B cell (primary cell): ENCODE measurements around the gene UPF3A. TPM values are rescaled to one million over a fixed set of nuclear protein-coding genes. Genes with fewer than 3 reads are reported as not detected.

ENCODE experiments used
- ATAC-seq: fragments of 200-7000 bp; cut with Tn5 transposase; one replicate; pipeline ENCODE4 v1.10.0; 2021; ENCODE audit warnings: low read depth, mild to moderate bottlenecking, moderate number of reproducible peaks, moderate library complexity
- CTCF ChIA-PET: fragments of 350-600 bp; sonication (Branson Sonifier 250); formaldehyde crosslinking; loops from one replicate; lab custom pipeline; 2021; ENCODE audit warnings: antibody characterized with exemption, inconsistent platforms; lab: Charles Lee
- POLR2A ChIA-PET: fragments of 350-600 bp; sonication (Branson Sonifier 250); formaldehyde crosslinking; loops from one replicate; lab custom pipeline; 2021; ENCODE audit warnings: antibody characterized with exemption; lab: Charles Lee
- DNase-seq: peaks from one replicate; pipeline ENCODE4 v3.0.0; 2013
- H2AFZ ChIP-seq: 2 replicates; pipeline ENCODE4 v1.6.1; 2012; ENCODE audit warnings: mild to moderate bottlenecking, low read depth, low read length; ENCODE audit not compliant: insufficient read depth, poor library complexity, severe bottlenecking
- H3K27ac ChIP-seq, 2 donors: 1 replicate in 1 of 2; 2 replicates in 1 of 2; pipeline ENCODE4 v1.5.1; 2012 to 2013; ENCODE audit warnings: low read length in 2 of 2, mild to moderate bottlenecking in 2 of 2, moderate library complexity in 1 of 2
- H3K27me3 ChIP-seq, 4 experiments: fragments of 200-600 bp in 1 of 4; sonication (generic) in 1 of 4; replicated peaks in 1 of 4; 1 replicate in 2 of 4; 2 replicates in 2 of 4; pipeline versions ENCODE4 v1.6.1 to v1.7.0; 2013 to 2016; ENCODE audit warnings: low read length in 3 of 4, mild to moderate bottlenecking in 2 of 4, mixed read lengths in 1 of 4, moderate library complexity in 1 of 4; ENCODE audit not compliant: insufficient read depth in 4 of 4, control insufficient read depth in 3 of 4; ENCODE audit errors: control extremely low read depth in 1 of 4
- H3K36me3 ChIP-seq, 2 experiments: replicated peaks in 1 of 2; 1 replicate in 1 of 2; 2 replicates in 1 of 2; pipeline versions ENCODE4 v1.6.1 to v1.7.1; 2013; ENCODE audit warnings: low read length in 1 of 2; ENCODE audit not compliant: insufficient read depth in 2 of 2, control insufficient read depth in 1 of 2; ENCODE audit errors: control extremely low read depth in 1 of 2, extremely low read depth in 1 of 2
- H3K4me1 ChIP-seq, 2 donors: fragments of 200-600 bp in 1 of 2; sonication (generic) in 1 of 2; 1 replicate in 1 of 2; 2 replicates in 1 of 2; pipeline versions ENCODE4 v1.5.1 to v1.6.1; 2013 to 2017; ENCODE audit warnings: low read length in 2 of 2; ENCODE audit not compliant: control insufficient read depth in 2 of 2, insufficient read depth in 2 of 2
- H3K4me2 ChIP-seq: replicated peaks from 2 replicates; pipeline ENCODE3; 2012; ENCODE audit warnings: mild to moderate bottlenecking, low read depth, low read length; ENCODE audit not compliant: poor library complexity, severe bottlenecking
- H3K4me3 ChIP-seq, 5 experiments: fragments of 200-600 bp in 1 of 5; sonication (generic) in 1 of 5; 1 replicate in 3 of 5; 2 replicates in 2 of 5; pipeline versions ENCODE4 v1.5.1 to v1.7.0; 2011 to 2016; ENCODE audit warnings: low read length in 4 of 5, mild to moderate bottlenecking in 4 of 5, low read depth in 2 of 5, control low read depth in 1 of 5, moderate library complexity in 1 of 5; ENCODE audit not compliant: insufficient read depth in 1 of 5; ENCODE audit errors: control extremely low read depth in 1 of 5, extremely low read depth in 1 of 5
- H3K79me2 ChIP-seq: fragments of 200-600 bp; sonication (generic); one replicate; pipeline ENCODE4 v1.6.0; 2016; ENCODE audit warnings: low read length; ENCODE audit not compliant: control insufficient read depth, insufficient read depth
- H3K9ac ChIP-seq: fragments of 200-600 bp; sonication (generic); 2 replicates; pipeline ENCODE4 v1.6.1; 2017; ENCODE audit warnings: mild to moderate bottlenecking, low read length, moderate library complexity
- H3K9me3 ChIP-seq, 3 donors: one replicate each; pipeline versions ENCODE4 v1.6.1 to v1.7.1; 2013; ENCODE audit warnings: low read length in 2 of 3; ENCODE audit not compliant: control insufficient read depth in 2 of 3, insufficient read depth in 1 of 3; ENCODE audit errors: control extremely low read depth in 1 of 3
- H4K20me1 ChIP-seq: 2 replicates; pipeline ENCODE4 v1.6.0; 2012; ENCODE audit warnings: mild to moderate bottlenecking, low read length; ENCODE audit not compliant: insufficient read depth, control insufficient read depth, poor library complexity, severe bottlenecking
- H3K27ac Mint-ChIP-seq: one replicate; pipeline ENCODE4 v1.8.0; 2021; ENCODE audit warnings: mixed read lengths
- H3K27me3 Mint-ChIP-seq: one replicate; pipeline ENCODE4 v1.8.0; 2021; ENCODE audit warnings: mixed read lengths
- H3K4me1 Mint-ChIP-seq: one replicate; pipeline ENCODE4 v1.8.0; 2021; ENCODE audit warnings: mixed read lengths
- H3K4me3 Mint-ChIP-seq: one replicate; pipeline ENCODE4 v1.8.0; 2021; ENCODE audit warnings: mixed read lengths
- H3K9me3 Mint-ChIP-seq: one replicate; pipeline ENCODE4 v1.8.0; 2022; ENCODE audit warnings: mixed read lengths; ENCODE audit not compliant: insufficient read depth
- CTCF ChIP-seq: fragments of 200-600 bp; IDR thresholded peaks from one replicate; pipeline ENCODE4 v1.8.0; 2022; ENCODE audit warnings: antibody characterized with exemption, mild to moderate bottlenecking
- EZH2 ChIP-seq: IDR thresholded peaks from 2 replicates; pipeline ENCODE4 v1.6.1; 2012; ENCODE audit warnings: borderline replicate concordance, low read depth, mild to moderate bottlenecking, moderate library complexity, low read length; ENCODE audit not compliant: insufficient read depth, poor library complexity, severe bottlenecking
- WGBS: methylation state at CpG from one replicate; pipeline ENCODE4 v1.1.5; 2013; ENCODE audit warnings: missing lambda C conversion rate; ENCODE audit not compliant: insufficient coverage; 5-methylcytosine and 5-hydroxymethylcytosine counted together
- intact Hi-C: fragments of 100-400 bp; cut with micrococcal nuclease; formaldehyde crosslinking; loops from one replicate; pipeline ENCODE4 v1.10.0; 2022
- polyA plus RNA-seq: library from polyadenylated mRNA; depleted of rRNA; stranded (reverse); fragments of >200 nt; gene quantifications from 2 replicates; pipeline ENCODE4 v1.2.3, GENCODE V29; 2012
- total RNA-seq, 2 donors: library from RNA; stranded (reverse); fragments of 120-200 nt in 1 of 2; gene quantifications; 1 replicate in 1 of 2; 2 replicates in 1 of 2; pipeline versions ENCODE4 v1.2.3 to v1.2.4, GENCODE V29; 2013 to 2022

Gene UPF3A
- total and polyA plus RNA-seq, 2 donors (not counting 1 experiment from before 2014, with no cell fraction given): 72.9 to 109 TPM

GRCh38 chr13:114234266-114234644, 47.1 kb upstream of the UPF3A start:
- no peak for DNase-seq
- WGBS: 88% methylated on average over 1 of the region's 4 CpGs
- POLR2A ChIA-PET: no interaction called here

More at GRCh38 chr13:114234266-114234644, 47.1 kb upstream of the UPF3A start:
- peaks cover 28% of the 10 kb centered on the region for H4K20me1 ChIP-seq
- H3K9me3 Mint-ChIP-seq: no peaks in the 10 kb centered on the region
- peaks cover 9 to 10% of the 10 kb centered on the region in 2 donors for H3K4me1 ChIP-seq
- H3K4me1 Mint-ChIP-seq: peaks cover 25% of the 10 kb centered on the region
- H3K9ac ChIP-seq: peak overlapping the region; percentile 84
- H3K9me3 ChIP-seq: no peaks in the 10 kb centered on the region
- H3K27me3 ChIP-seq: peaks cover 0 to 9% (median 5%) of the 10 kb centered on the region in 4 experiments
- H3K27ac Mint-ChIP-seq: peak overlapping the region; percentile 87
- H3K79me2 ChIP-seq: peaks cover 32% of the 10 kb centered on the region
- H3K36me3 ChIP-seq: peaks cover 0 to 19% of the 10 kb centered on the region in 2 experiments
- TF ChIP-seq EZH2: no peak
- no peak for TF ChIP-seq CTCF
- intact Hi-C loops: loop anchor here (2.0 kb wide), 1 partner anchor 283 kb away; no protein-coding TSS in a partner anchor
- peaks cover 9% of the 10 kb centered on the region for H3K27me3 Mint-ChIP-seq
- peak overlapping the region; percentile 83 for H3K4me2 ChIP-seq
- no peak for ATAC-seq
- peak overlapping the region; percentile 28 to 75 for H3K27ac ChIP-seq
- CTCF ChIA-PET: no interaction called here
- H3K4me3 Mint-ChIP-seq: peak overlapping the region; percentile 88
- peak overlapping the region; percentile 85 for H2AFZ ChIP-seq
- H3K4me3 ChIP-seq: peak overlapping the region in 4 of 5 experiments; percentile 70 to 82 (median 80)
